Measurements from ENCODE around the gene ANKRD13B.

ANKRD13B gene

DNA sequence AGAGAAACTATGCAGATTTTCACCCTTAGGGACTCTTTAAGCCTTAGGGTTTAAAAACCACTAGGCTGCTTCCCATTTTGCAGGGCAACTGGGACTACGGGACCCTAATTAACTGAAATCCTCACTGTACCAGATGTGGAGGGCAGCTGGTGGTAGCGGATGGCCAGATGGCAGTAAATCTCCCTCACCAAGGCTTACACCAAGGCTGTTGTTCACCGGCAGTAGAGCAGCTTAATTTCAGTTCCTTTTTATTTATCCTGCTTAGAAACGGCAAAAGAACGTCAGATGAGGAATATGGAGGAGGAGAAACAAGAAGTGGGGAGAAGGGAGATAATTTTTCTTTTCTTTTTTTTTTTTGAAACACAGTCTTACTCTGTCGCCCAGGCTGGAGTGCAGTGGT, 32.6 kb upstream of the ANKRD13B start:
- Histone ChIP-seq H3K36me3 (ENCODE audit: control insufficient read depth in 1 of 2, insufficient read depth in 2 of 2, low read length in 2 of 2) (peaks cover 14 to 21% of the 10 kb centered on the region in 2 donors), H3K9ac (ENCODE audit: low read depth in 1 of 2, low read length in 2 of 2) (no peak overlapping the region), H3K27me3 (ENCODE audit: control insufficient read depth in 1 of 2, insufficient read depth in 2 of 2, low read length in 2 of 2) (no peaks in the 10 kb centered on the region), H3K4me3 (ENCODE audit: low read depth in 1 of 2, low read length in 2 of 2) (peak overlapping the region in 1 of 2 donors; percentile 24), H3K27ac (ENCODE audit: low read depth, low read length) (no peak overlapping the region), H3K9me3 (ENCODE audit: control insufficient read depth in 1 of 2, low read length in 2 of 2) (no peaks in the 10 kb centered on the region), H3K4me1 (ENCODE audit: control insufficient read depth in 1 of 2, insufficient read depth in 2 of 2, low read length in 2 of 2) (peaks cover 18 to 55% of the 10 kb centered on the region in 2 donors)

DNA sequence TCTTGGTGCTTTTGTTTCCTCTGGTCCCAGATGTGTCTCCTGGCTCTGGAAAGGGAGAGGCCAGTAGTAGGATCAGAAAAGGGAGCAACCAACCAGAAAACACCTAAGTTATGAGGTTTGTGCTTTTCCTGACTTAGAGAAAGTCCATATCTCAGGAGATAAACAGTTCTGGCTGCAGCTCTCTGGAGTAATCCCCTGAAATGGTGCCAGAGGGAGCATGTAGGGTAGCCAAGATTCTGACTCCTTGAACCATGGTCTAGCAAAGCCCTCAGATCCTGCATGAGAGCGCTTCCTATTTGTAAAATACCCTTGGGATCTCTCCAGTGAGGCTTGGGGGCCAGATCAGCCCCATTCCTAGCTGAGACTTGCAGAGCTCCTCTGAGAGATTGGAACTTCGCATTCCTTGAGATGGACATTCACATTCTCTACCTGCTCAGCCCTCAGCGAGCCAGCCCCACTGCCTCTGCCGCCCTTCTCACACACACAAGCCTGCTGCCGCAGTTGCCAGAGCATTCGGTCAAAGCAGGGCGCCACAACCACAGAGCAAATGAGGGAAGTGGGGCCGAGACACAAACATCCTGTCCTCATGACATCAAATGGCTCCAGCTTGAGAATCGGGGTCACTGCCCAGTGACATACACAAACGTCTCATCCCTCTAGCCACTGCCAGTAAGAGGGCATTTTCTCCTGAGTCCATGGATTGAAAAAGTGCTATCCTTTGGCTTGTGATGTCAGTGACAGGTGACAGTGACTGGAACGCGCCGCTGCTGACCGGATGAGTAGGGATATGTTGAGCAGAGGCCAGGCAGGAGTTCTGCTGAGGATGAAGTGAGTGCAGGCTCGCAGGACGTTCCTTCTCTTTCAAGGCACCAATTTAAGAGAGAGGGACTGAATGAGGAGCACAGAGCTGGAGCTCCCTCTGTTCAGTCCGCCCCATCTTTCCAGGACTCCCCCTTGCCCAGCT, 31.1 kb upstream of the ANKRD13B start:
- no peaks in the 10 kb centered on the region for H3K9me3 ChIP-seq (ENCODE audit: control insufficient read depth in 1 of 2, low read length in 2 of 2)
- H3K4me1 ChIP-seq (ENCODE audit: control insufficient read depth in 1 of 2, insufficient read depth in 2 of 2, low read length in 2 of 2) = peaks cover 22 to 58% of the 10 kb centered on the region in 2 donors
- H3K9ac ChIP-seq (ENCODE audit: low read depth in 1 of 2, low read length in 2 of 2) = no peak overlapping the region
- H3K27ac ChIP-seq (ENCODE audit: low read depth, low read length) = no peak overlapping the region
- peaks cover 14 to 21% of the 10 kb centered on the region in 2 donors for H3K36me3 ChIP-seq (ENCODE audit: control insufficient read depth in 1 of 2, insufficient read depth in 2 of 2, low read length in 2 of 2)
- no peaks in the 10 kb centered on the region for H3K27me3 ChIP-seq (ENCODE audit: control insufficient read depth in 1 of 2, insufficient read depth in 2 of 2, low read length in 2 of 2)
- H3K4me3 ChIP-seq (ENCODE audit: low read depth in 1 of 2, low read length in 2 of 2) = peak overlapping the region in 1 of 2 donors; percentile 23

DNA sequence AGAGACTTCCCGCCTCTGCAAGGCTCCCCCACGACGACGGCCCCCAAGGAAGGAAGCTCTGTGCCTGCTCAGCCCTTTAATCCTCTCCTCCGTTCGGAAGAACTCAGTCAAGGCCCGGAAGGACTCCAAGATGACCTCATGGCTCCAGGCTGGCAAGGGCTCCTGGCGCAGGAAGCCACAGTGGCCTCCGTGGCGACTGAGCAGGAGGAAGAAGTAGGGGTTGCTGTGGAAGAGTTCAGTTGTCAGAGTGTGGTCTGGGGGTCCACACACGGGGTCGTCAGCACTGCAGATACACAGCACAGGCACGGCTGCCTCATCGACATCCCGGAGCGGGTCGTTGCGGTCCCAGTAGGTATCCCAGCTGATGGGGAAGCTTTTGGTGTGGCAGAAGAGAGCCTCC, 30.3 kb upstream of the ANKRD13B start:
- Histone ChIP-seq H3K4me1 (ENCODE audit: control insufficient read depth in 1 of 2, insufficient read depth in 2 of 2, low read length in 2 of 2) (peaks cover 17 to 51% of the 10 kb centered on the region in 2 donors), H3K36me3 (ENCODE audit: control insufficient read depth in 1 of 2, insufficient read depth in 2 of 2, low read length in 2 of 2) (peaks cover 14 to 21% of the 10 kb centered on the region in 2 donors), H3K9me3 (ENCODE audit: control insufficient read depth in 1 of 2, low read length in 2 of 2) (no peaks in the 10 kb centered on the region), H3K27me3 (ENCODE audit: control insufficient read depth in 1 of 2, insufficient read depth in 2 of 2, low read length in 2 of 2) (no peaks in the 10 kb centered on the region), H3K9ac (ENCODE audit: low read depth in 1 of 2, low read length in 2 of 2) (peak overlapping the region in 1 of 2 donors; percentile 18), H3K27ac (ENCODE audit: low read depth, low read length) (no peak overlapping the region), H3K4me3 (ENCODE audit: low read depth in 1 of 2, low read length in 2 of 2) (no peak overlapping the region)

- H3K9ac ChIP-seq (ENCODE audit: low read depth in 1 of 2, low read length in 2 of 2) = peak overlapping the region in 1 of 2 donors; percentile 15
- H3K4me3 ChIP-seq (ENCODE audit: low read depth in 1 of 2, low read length in 2 of 2) = no peak overlapping the region
- H3K9me3 ChIP-seq (ENCODE audit: control insufficient read depth in 1 of 2, low read length in 2 of 2) = no peaks in the 10 kb centered on the region
- peaks cover 14 to 21% of the 10 kb centered on the region in 2 donors for H3K36me3 ChIP-seq (ENCODE audit: control insufficient read depth in 1 of 2, insufficient read depth in 2 of 2, low read length in 2 of 2)
- peaks cover 16 to 52% of the 10 kb centered on the region in 2 donors for H3K4me1 ChIP-seq (ENCODE audit: control insufficient read depth in 1 of 2, insufficient read depth in 2 of 2, low read length in 2 of 2)
- no peak overlapping the region for H3K27ac ChIP-seq (ENCODE audit: low read depth, low read length)
- H3K27me3 ChIP-seq (ENCODE audit: control insufficient read depth in 1 of 2, insufficient read depth in 2 of 2, low read length in 2 of 2) = no peaks in the 10 kb centered on the region
Observed at GRCh38 chr17:29563816-29564215, 29.1 kb upstream of the ANKRD13B start.

DNA sequence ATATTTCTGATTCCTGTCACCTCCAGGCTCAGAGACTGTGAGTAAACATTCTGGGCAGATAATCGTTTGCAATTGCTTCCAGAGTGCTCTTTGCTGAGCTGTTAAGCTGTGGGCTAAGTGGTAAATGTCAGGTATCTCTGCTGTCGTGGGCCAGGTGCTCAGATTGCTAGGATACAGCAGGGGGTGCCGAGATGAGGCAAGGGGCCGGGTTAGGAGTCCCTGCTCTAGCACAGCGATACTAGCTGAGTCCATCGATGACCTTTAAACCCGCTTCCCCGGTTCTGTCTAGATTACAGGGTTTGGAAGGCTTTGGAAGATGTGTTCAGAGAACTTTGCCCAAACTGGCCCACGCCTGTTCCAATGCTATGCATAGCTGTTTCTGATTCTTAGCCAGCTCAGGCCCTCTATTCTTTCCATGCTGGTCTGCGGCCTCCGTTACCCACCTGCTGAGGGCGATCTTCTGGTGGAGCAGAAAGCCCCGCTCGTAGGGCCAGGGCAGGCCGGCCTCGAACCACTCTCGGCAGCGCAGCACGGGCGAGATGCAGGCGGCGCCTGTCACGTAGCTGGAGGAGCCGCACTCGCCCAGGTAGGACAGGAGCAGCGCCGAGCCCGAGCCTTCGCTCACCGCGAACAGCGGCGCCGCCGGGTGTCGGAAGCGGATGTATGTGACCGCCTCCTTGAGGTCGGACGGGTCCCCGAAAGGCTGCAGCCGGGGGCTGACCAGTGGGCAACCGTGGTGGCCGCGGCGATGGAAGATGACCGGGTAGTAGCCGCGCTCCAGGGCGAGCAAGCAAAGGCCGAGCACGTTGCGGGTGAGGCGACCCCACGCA, 27.1 kb upstream of the ANKRD13B start:
- Histone ChIP-seq H3K9ac (ENCODE audit: low read depth in 1 of 2, low read length in 2 of 2) (peak overlapping the region; percentile 55 to 79), H3K36me3 (ENCODE audit: control insufficient read depth in 1 of 2, insufficient read depth in 2 of 2, low read length in 2 of 2) (peaks cover 16 to 18% of the 10 kb centered on the region in 2 donors), H3K27me3 (ENCODE audit: control insufficient read depth in 1 of 2, insufficient read depth in 2 of 2, low read length in 2 of 2) (no peaks in the 10 kb centered on the region), H3K4me3 (ENCODE audit: low read depth in 1 of 2, low read length in 2 of 2) (peak overlapping the region; percentile 73 to 86), H3K9me3 (ENCODE audit: control insufficient read depth in 1 of 2, low read length in 2 of 2) (no peaks in the 10 kb centered on the region), H3K4me1 (ENCODE audit: control insufficient read depth in 1 of 2, insufficient read depth in 2 of 2, low read length in 2 of 2) (peaks cover 23 to 63% of the 10 kb centered on the region in 2 donors), H3K27ac (ENCODE audit: low read depth, low read length) (peak overlapping the region; percentile 73)

GRCh38 chr17:29566473-29567303, 26.2 kb upstream of the ANKRD13B start, which contains the start of gene ABHD15:
Gene ABHD15, minus strand, starts transcription at chr17:29567037. Its CDS starts 71 bp downstream, at chr17:29566966.
- Histone ChIP-seq H3K9me3 (ENCODE audit: control insufficient read depth in 1 of 2, low read length in 2 of 2) (no peaks in the 10 kb centered on the region), H3K4me3 (ENCODE audit: low read depth in 1 of 2, low read length in 2 of 2) (peak within 1 kb of the TSS; percentile 86 to 87), H3K27ac (ENCODE audit: low read depth, low read length) (peak within 1 kb of the TSS; percentile 84), H3K36me3 (ENCODE audit: control insufficient read depth in 1 of 2, insufficient read depth in 2 of 2, low read length in 2 of 2) (peaks cover 15 to 16% of the 10 kb centered on the region in 2 donors), H3K9ac (ENCODE audit: low read depth in 1 of 2, low read length in 2 of 2) (peak within 1 kb of the TSS; percentile 65 to 96), H3K4me1 (ENCODE audit: control insufficient read depth in 1 of 2, insufficient read depth in 2 of 2, low read length in 2 of 2) (peaks cover 18 to 64% of the 10 kb centered on the region in 2 donors), H3K27me3 (ENCODE audit: control insufficient read depth in 1 of 2, insufficient read depth in 2 of 2, low read length in 2 of 2) (no peaks in the 10 kb centered on the region)

DNA sequence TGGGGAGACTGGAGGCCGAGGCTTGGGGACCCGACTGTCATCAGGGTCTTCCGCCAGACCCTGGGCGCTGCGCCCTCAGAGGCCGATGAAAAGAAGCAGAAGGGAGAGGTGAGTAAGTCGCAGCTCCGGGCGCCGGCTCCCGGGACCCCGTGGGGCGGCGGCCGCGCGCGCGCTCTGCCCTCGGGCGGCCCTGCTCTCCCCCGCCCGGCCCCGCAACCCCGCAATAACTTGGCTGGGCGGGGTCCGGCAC, 25.7 kb upstream of the ANKRD13B start:
- peaks cover 12 to 14% of the 10 kb centered on the region in 2 donors for H3K36me3 ChIP-seq (ENCODE audit: control insufficient read depth in 1 of 2, insufficient read depth in 2 of 2, low read length in 2 of 2)
- H3K27ac ChIP-seq (ENCODE audit: low read depth, low read length) = peak overlapping the region; percentile 84
- H3K4me1 ChIP-seq (ENCODE audit: control insufficient read depth in 1 of 2, insufficient read depth in 2 of 2, low read length in 2 of 2) = peaks cover 18 to 64% of the 10 kb centered on the region in 2 donors
- H3K4me3 ChIP-seq (ENCODE audit: low read depth in 1 of 2, low read length in 2 of 2) = peak overlapping the region; percentile 85 to 87
- H3K9me3 ChIP-seq (ENCODE audit: control insufficient read depth in 1 of 2, low read length in 2 of 2) = no peaks in the 10 kb centered on the region
- no peaks in the 10 kb centered on the region for H3K27me3 ChIP-seq (ENCODE audit: control insufficient read depth in 1 of 2, insufficient read depth in 2 of 2, low read length in 2 of 2)
- H3K9ac ChIP-seq (ENCODE audit: low read depth in 1 of 2, low read length in 2 of 2) = peak overlapping the region; percentile 65 to 96

GRCh38 chr17:29567554-29568330, 25.2 kb upstream of the ANKRD13B start:
- peaks cover 7 to 9% of the 10 kb centered on the region in 2 donors for H3K36me3 ChIP-seq (ENCODE audit: control insufficient read depth in 1 of 2, insufficient read depth in 2 of 2, low read length in 2 of 2)
- peak overlapping the region; percentile 65 to 96 for H3K9ac ChIP-seq (ENCODE audit: low read depth in 1 of 2, low read length in 2 of 2)
- H3K4me3 ChIP-seq (ENCODE audit: low read depth in 1 of 2, low read length in 2 of 2) = peak overlapping the region; percentile 85 to 87
- no peaks in the 10 kb centered on the region for H3K9me3 ChIP-seq (ENCODE audit: control insufficient read depth in 1 of 2, low read length in 2 of 2)
- H3K4me1 ChIP-seq (ENCODE audit: control insufficient read depth in 1 of 2, insufficient read depth in 2 of 2, low read length in 2 of 2) = peaks cover 18 to 61% of the 10 kb centered on the region in 2 donors
- H3K27me3 ChIP-seq (ENCODE audit: control insufficient read depth in 1 of 2, insufficient read depth in 2 of 2, low read length in 2 of 2) = no peaks in the 10 kb centered on the region
- peak overlapping the region; percentile 84 for H3K27ac ChIP-seq (ENCODE audit: low read depth, low read length)

Measured in duodenal mucosa (tissue), 2 donors.